Measurements from ENCODE around the gene DCANP1. TPM values are rescaled to one million over a fixed set of nuclear protein-coding genes. Genes with fewer than 3 reads are reported as not detected.

DCANP1 gene
- total RNA-seq, 3 donors from 2014 or later (not counting 1 experiment from before 2014, with no cell fraction given) = 0.07 TPM; not detected in 2

DNA sequence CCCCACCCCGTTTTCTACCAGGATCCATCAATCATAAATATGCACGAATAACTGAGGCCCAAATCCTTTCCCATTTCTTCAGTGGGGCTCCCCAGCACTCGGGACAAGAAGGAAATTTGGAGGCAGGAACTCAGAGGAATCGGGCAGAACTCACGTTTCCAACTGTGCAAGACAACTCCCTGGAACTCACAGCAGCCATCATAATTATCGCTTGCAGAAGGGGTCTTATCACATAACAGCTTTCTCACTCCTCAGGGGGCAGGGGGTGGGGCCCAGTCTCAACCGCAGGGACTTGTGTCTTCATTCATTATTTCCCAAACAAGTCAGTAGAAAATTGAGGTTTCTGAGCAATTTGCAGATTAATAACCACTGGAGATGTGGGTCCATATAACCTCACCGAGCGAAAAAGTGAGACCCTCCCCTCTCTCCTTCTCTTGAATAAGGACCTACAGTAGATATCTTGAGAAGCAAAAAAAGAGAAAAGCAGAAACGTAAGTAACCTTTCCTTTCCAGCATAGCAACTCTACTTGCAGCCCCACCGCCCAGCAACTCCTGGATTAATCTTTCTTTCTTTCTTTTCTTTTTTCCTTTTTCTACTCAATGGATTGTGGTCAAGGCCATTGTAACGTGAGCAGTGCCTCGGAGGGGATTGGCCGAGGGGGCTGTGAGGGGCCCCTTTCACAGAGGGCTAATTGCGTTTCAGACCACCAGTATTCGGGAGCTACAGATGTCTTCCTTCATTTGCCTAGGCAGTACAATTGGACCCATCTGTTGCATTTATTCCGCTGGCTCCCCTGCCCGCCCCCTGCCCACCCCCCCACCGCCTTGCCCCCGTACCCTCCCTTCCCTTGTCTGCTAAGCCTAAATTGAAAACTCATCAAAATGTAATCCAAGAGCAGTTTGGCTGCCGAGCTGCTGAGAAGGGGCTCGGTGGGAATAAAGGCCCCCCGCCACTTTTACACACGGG is 29.8 kb upstream of the DCANP1 start:
- DNase-seq = no peak
- 73% methylated on average over 20 of the region's 24 CpGs for WGBS (ENCODE audit: insufficient coverage)
- no peaks in the 10 kb centered on the region for H3K36me3 ChIP-seq (ENCODE audit: control insufficient read depth, insufficient read depth, low read length)

DNA sequence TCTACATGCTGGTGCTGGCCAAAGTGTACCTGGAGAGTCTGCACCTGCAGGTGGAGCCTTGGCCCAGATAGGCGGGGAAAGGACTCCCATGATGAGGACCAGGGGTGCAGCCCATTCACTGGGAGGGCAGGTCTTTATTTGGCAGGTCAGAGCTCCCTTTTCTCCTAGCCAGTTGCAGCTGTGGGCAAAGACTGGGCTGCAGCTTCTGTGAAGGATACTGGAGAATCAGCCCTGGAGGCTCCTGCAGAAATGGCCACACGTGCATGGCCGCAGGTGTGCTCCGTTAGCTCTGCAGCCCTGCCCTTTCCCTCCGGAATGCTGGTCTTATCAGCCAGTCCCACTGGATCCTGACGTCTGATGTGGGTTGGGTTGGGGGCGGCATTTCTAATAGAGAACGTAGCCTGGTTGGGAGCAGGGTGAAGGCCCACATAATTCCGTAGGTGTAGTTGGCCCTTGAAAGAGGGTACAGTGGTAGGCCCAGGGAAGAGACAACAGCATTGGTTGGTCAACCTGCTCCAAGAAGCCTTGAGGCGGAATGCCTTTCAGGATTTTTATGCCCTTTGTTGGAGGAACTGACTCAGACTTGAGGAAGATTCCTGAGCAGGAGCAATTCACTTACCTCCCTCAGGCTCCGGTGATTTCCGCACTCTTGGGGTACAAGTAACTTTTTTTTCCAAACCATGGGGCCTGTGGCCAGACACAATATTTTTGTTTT is 27.0 kb upstream of the DCANP1 start:
- Histone ChIP-seq H3K4me1 (ENCODE audit: control insufficient read depth, insufficient read depth, low read length) (no peaks in the 10 kb centered on the region), H3K27ac (ENCODE audit: low read length) (no peak overlapping the region), H3K27me3 (ENCODE audit: control insufficient read depth, insufficient read depth, low read length) (no peaks in the 10 kb centered on the region), H3K4me3 (ENCODE audit: low read length) (no peak overlapping the region), H3K9me3 (ENCODE audit: control insufficient read depth, insufficient read depth, low read length) (no peaks in the 10 kb centered on the region), H3K36me3 (ENCODE audit: control insufficient read depth, insufficient read depth, low read length) (no peaks in the 10 kb centered on the region)
- Mint-ChIP-seq H3K27ac (no peak overlapping the region), H3K36me3 (no peaks in the 10 kb centered on the region), H3K9me3 (no peaks in the 10 kb centered on the region), H3K4me1 (no peaks in the 10 kb centered on the region), H3K27me3 (ENCODE audit: low read depth in 2 of 2) (peaks cover 14 to 21% of the 10 kb centered on the region in 2 donors), H3K4me3 (no peak overlapping the region)
- 93% methylated on average over 12 of the region's 12 CpGs for WGBS (ENCODE audit: insufficient coverage)
- TF ChIP-seq, protein P1, sequence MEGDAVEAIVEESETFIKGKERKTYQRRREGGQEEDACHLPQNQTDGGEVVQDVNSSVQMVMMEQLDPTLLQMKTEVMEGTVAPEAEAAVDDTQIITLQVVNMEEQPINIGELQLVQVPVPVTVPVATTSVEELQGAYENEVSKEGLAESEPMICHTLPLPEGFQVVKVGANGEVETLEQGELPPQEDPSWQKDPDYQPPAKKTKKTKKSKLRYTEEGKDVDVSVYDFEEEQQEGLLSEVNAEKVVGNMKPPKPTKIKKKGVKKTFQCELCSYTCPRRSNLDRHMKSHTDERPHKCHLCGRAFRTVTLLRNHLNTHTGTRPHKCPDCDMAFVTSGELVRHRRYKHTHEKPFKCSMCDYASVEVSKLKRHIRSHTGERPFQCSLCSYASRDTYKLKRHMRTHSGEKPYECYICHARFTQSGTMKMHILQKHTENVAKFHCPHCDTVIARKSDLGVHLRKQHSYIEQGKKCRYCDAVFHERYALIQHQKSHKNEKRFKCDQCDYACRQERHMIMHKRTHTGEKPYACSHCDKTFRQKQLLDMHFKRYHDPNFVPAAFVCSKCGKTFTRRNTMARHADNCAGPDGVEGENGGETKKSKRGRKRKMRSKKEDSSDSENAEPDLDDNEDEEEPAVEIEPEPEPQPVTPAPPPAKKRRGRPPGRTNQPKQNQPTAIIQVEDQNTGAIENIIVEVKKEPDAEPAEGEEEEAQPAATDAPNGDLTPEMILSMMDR (IDR thresholded peaks at IDR 0.05) = no peak
- intact Hi-C loops (cut with micrococcal nuclease) = no loop called here
- ATAC-seq (no peak), DNase-seq (no peak)

More for the DNA sequence above, 29.8 kb upstream of the DCANP1 start:
- TF ChIP-seq, protein P1 (IDR thresholded peaks at IDR 0.05) = no peak
- Mint-ChIP-seq H3K27ac (no peak overlapping the region), H3K4me3 (no peak overlapping the region), H3K27me3 (ENCODE audit: low read depth in 2 of 2) (peaks cover 7 to 15% of the 10 kb centered on the region in 2 donors), H3K36me3 (no peaks in the 10 kb centered on the region), H3K4me1 (no peaks in the 10 kb centered on the region), H3K9me3 (no peaks in the 10 kb centered on the region)
- H3K27ac ChIP-seq (ENCODE audit: low read length) = no peak overlapping the region
- no peaks in the 10 kb centered on the region for H3K27me3 ChIP-seq (ENCODE audit: control insufficient read depth, insufficient read depth, low read length)
- no peaks in the 10 kb centered on the region for H3K9me3 ChIP-seq (ENCODE audit: control insufficient read depth, insufficient read depth, low read length)
- H3K4me1 ChIP-seq (ENCODE audit: control insufficient read depth, insufficient read depth, low read length) = no peaks in the 10 kb centered on the region
- intact Hi-C loops (cut with micrococcal nuclease) = no loop called here
- no peak for ATAC-seq
- H3K4me3 ChIP-seq (ENCODE audit: low read length) = no peak overlapping the region

- Mint-ChIP-seq H3K36me3 (no peaks in the 10 kb centered on the region), H3K27me3 (ENCODE audit: low read depth in 2 of 2) (peaks cover 18 to 31% of the 10 kb centered on the region in 2 donors), H3K4me1 (no peaks in the 10 kb centered on the region), H3K27ac (no peak overlapping the region), H3K4me3 (no peak overlapping the region), H3K9me3 (no peaks in the 10 kb centered on the region)
- DNase-seq (no peak), ATAC-seq (no peak)
- Histone ChIP-seq H3K4me3 (ENCODE audit: low read length) (no peak overlapping the region), H3K36me3 (ENCODE audit: control insufficient read depth, insufficient read depth, low read length) (no peaks in the 10 kb centered on the region), H3K27me3 (ENCODE audit: control insufficient read depth, insufficient read depth, low read length) (no peaks in the 10 kb centered on the region), H3K27ac (ENCODE audit: low read length) (no peak overlapping the region), H3K4me1 (ENCODE audit: control insufficient read depth, insufficient read depth, low read length) (no peaks in the 10 kb centered on the region), H3K9me3 (ENCODE audit: control insufficient read depth, insufficient read depth, low read length) (no peaks in the 10 kb centered on the region)
- intact Hi-C loops (cut with micrococcal nuclease) = no loop called here
- WGBS (ENCODE audit: insufficient coverage) = 86% methylated on average over 5 of the region's 5 CpGs
- TF ChIP-seq, protein P1 (IDR thresholded peaks at IDR 0.05) = no peak
Measured at GRCh38 chr5:135472141-135472540, 25.0 kb upstream of the DCANP1 start.

Data from natural killer cell (primary cell).